Measurements from ENCODE around the gene NCK2.

DNA sequence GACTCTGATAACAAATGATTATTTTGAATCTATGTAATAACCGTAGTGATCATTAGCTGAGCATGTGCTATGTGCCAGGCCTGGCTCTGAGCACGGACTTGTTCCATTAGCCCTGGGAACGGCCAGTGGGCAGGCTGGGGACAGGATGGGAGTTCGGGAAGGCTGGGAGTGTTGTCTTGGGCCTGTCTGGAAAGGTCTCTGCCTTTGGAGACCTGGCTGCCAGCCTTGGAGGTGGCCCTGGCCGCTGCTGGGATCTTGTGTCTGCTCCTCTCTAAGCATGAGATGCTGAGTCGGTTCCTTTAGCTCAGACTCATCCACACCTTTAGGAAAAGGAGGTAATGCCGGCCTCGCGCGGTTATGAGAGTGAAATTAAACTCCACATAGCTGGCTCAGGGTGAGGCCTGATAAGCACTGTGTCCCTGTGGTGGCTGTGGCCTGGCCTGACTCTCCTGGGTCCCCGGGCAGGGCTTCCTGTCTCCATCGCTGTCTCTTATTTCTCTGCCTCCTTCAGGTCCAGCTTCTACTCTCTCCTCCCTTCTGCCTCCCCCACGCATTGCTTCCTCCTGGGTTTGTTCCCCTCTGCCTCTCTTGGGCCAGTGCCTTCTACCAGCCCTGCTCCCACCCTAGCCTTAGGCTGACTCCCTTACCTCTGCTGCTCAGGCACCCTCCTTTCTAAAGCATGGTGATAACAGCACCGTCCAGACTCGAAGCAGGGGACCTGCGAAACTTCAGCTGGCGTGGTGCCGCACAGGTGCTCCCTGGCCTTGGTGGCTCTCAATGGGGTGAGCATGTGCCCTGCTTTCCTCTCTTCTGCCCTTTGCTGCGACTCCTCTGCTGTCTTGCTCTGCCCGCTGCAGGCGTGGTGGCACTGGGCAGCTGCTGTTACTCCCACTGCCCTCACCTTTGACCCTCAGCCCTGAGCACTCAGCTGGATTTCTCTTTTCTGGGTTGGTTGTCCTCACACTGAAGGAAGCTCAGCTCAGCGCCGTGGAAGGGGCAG is 41.8 kb downstream of the NCK2 start:
- TF ChIP-seq, protein P1, sequence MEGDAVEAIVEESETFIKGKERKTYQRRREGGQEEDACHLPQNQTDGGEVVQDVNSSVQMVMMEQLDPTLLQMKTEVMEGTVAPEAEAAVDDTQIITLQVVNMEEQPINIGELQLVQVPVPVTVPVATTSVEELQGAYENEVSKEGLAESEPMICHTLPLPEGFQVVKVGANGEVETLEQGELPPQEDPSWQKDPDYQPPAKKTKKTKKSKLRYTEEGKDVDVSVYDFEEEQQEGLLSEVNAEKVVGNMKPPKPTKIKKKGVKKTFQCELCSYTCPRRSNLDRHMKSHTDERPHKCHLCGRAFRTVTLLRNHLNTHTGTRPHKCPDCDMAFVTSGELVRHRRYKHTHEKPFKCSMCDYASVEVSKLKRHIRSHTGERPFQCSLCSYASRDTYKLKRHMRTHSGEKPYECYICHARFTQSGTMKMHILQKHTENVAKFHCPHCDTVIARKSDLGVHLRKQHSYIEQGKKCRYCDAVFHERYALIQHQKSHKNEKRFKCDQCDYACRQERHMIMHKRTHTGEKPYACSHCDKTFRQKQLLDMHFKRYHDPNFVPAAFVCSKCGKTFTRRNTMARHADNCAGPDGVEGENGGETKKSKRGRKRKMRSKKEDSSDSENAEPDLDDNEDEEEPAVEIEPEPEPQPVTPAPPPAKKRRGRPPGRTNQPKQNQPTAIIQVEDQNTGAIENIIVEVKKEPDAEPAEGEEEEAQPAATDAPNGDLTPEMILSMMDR (conservative IDR thresholded peaks at IDR 0.05; ENCODE audit: low read depth, low read length): no peak
- TF ChIP-seq EZH2 (IDR thresholded peaks at IDR 0.05; ENCODE audit: low read length, unreplicated experiment): no peak
- no peak for TF ChIP-seq EZH2phosphoT487 (IDR thresholded peaks at IDR 0.05; ENCODE audit: borderline replicate concordance, low read length)
